Hepatocyte (in vitro differentiated cells): ENCODE measurements around the gene UNC45B. TPM values are rescaled to one million over a fixed set of nuclear protein-coding genes. Genes with fewer than 3 reads are reported as not detected.

ENCODE experiments used
- DNase-seq: peaks from one replicate; pipeline ENCODE4 v3.0.0-alpha.2; 2016; ENCODE audit warnings: low spot score
- H2AFZ ChIP-seq: fragments of 200-600 bp; sonication (generic); 2 replicates; pipeline ENCODE4 v1.6.0; 2016; ENCODE audit warnings: antibody characterized with exemption, mild to moderate bottlenecking
- H3K27ac ChIP-seq: fragments of 200-600 bp; sonication (generic); 2 replicates; pipeline ENCODE4 v1.5.1; 2016; ENCODE audit warnings: mild to moderate bottlenecking
- H3K27me3 ChIP-seq: fragments of 200-600 bp; sonication (generic); 2 replicates; pipeline ENCODE4 v1.6.1; 2016
- H3K36me3 ChIP-seq: fragments of 200-600 bp; sonication (generic); replicated peaks from 2 replicates; pipeline ENCODE4 v1.5.1; 2016; ENCODE audit warnings: low read depth; ENCODE audit not compliant: insufficient read depth
- H3K4me1 ChIP-seq: fragments of 200-600 bp; sonication (generic); 2 replicates; pipeline ENCODE4 v1.5.1; 2016; ENCODE audit warnings: mild to moderate bottlenecking, moderate library complexity; ENCODE audit not compliant: insufficient read depth
- H3K4me2 ChIP-seq: fragments of 200-600 bp; sonication (generic); 2 replicates; pipeline ENCODE4 v1.6.0; 2016
- H3K4me3 ChIP-seq: fragments of 200-600 bp; sonication (generic); 2 replicates; pipeline ENCODE4 v1.5.1; 2016; ENCODE audit warnings: mild to moderate bottlenecking
- H3K79me2 ChIP-seq: fragments of 200-600 bp; sonication (generic); 2 replicates; pipeline ENCODE4 v1.6.0; 2017; ENCODE audit warnings: mild to moderate bottlenecking
- H3K9me2 ChIP-seq: fragments of 200-600 bp; sonication (generic); replicated peaks from 2 replicates; pipeline ENCODE4 v1.6.0; 2017; ENCODE audit warnings: mild to moderate bottlenecking; ENCODE audit not compliant: insufficient read depth
- H3K9me3 ChIP-seq: fragments of 200-600 bp; sonication (generic); 2 replicates; pipeline ENCODE4 v1.5.1; 2016; ENCODE audit warnings: low read depth, mild to moderate bottlenecking
- H4K20me1 ChIP-seq: fragments of 200-600 bp; sonication (generic); 2 replicates; pipeline ENCODE4 v1.6.0; 2016; ENCODE audit warnings: mild to moderate bottlenecking; ENCODE audit not compliant: insufficient read depth, poor library complexity, severe bottlenecking
- EZH2 ChIP-seq: fragments of 200-600 bp; sonication (generic); IDR thresholded peaks from 2 replicates; pipeline ENCODE4 v1.6.1; 2016; ENCODE audit warnings: antibody characterized with exemption, mild to moderate bottlenecking, borderline replicate concordance
- EZH2phosphoT487 ChIP-seq: fragments of 200-600 bp; sonication (generic); IDR thresholded peaks from one replicate; pipeline ENCODE4 v1.6.1; 2018; ENCODE audit warnings: antibody characterized with exemption, mild to moderate bottlenecking, low read depth, moderate library complexity; ENCODE audit not compliant: unreplicated experiment, severe bottlenecking
- WGBS: methylation state at CpG from one replicate; pipeline ENCODE4 v1.1.6; 2016; ENCODE audit warnings: low lambda C conversion rate; ENCODE audit errors: missing lambda C conversion rate; 5-methylcytosine and 5-hydroxymethylcytosine counted together
- polyA plus RNA-seq: library from polyadenylated mRNA; unstranded; fragments of >200 nt; fragmentation: Nextera tagmentation; extraction: Ambion mirVana; gene quantifications from 2 replicates; pipeline ENCODE4 v1.2.1, GENCODE V29; 2016
- total RNA-seq: library from RNA; depleted of rRNA; stranded (reverse); fragments of >200 nt; gene quantifications from 2 replicates; pipeline ENCODE4 v1.2.3, GENCODE V29; 2014
- TF ChIP-seq, protein P1 (sequence below): fragments of 200-600 bp; sonication (generic); IDR thresholded peaks from 2 replicates; pipeline ENCODE4 v1.5.1; 2016; ENCODE audit warnings: antibody characterized with exemption, mild to moderate bottlenecking; ENCODE audit not compliant: poor library complexity

UNC45B gene
- total and polyA plus RNA-seq, 2 experiments from 2014 or later = not detected

DNA sequence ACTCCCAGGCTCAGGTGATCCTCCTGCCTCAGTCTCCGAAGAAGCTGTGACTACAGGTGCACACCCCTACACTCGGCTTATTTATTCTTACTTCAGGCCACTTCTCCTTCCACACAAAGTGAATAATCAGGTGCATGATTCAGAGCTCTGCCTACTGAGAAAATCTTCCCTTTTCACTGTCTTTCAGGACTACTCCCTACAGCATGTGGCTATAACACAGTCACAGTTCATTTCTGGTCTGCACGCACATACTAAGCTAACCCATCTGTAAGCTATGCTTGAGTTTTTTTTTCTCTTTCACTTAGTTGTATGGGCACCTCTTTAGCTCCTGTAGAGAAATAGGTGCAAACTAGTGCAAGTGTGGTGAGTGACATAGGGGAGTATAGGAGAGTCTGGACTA, 87.7 kb downstream of the UNC45B start:
- TF ChIP-seq, protein P1, sequence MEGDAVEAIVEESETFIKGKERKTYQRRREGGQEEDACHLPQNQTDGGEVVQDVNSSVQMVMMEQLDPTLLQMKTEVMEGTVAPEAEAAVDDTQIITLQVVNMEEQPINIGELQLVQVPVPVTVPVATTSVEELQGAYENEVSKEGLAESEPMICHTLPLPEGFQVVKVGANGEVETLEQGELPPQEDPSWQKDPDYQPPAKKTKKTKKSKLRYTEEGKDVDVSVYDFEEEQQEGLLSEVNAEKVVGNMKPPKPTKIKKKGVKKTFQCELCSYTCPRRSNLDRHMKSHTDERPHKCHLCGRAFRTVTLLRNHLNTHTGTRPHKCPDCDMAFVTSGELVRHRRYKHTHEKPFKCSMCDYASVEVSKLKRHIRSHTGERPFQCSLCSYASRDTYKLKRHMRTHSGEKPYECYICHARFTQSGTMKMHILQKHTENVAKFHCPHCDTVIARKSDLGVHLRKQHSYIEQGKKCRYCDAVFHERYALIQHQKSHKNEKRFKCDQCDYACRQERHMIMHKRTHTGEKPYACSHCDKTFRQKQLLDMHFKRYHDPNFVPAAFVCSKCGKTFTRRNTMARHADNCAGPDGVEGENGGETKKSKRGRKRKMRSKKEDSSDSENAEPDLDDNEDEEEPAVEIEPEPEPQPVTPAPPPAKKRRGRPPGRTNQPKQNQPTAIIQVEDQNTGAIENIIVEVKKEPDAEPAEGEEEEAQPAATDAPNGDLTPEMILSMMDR = no peak
- TF ChIP-seq EZH2 (no peak), EZH2phosphoT487 (no peak)
- H3K4me2 ChIP-seq = no peak overlapping the region
- no peaks in the 10 kb centered on the region for H3K4me1 ChIP-seq
- DNase-seq = no peak
- no peaks in the 10 kb centered on the region for H3K36me3 ChIP-seq
- no peak overlapping the region for H3K27ac ChIP-seq
- 97% methylated on average over 3 of the region's 3 CpGs for WGBS
- peaks cover 5% of the 10 kb centered on the region for H3K27me3 ChIP-seq
- no peaks in the 10 kb centered on the region for H3K9me3 ChIP-seq
- H4K20me1 ChIP-seq = no peaks in the 10 kb centered on the region
- H3K9me2 ChIP-seq = no peaks in the 10 kb centered on the region
- H2AFZ ChIP-seq = no peak overlapping the region
- H3K4me3 ChIP-seq = no peak overlapping the region
- no peaks in the 10 kb centered on the region for H3K79me2 ChIP-seq

DNA sequence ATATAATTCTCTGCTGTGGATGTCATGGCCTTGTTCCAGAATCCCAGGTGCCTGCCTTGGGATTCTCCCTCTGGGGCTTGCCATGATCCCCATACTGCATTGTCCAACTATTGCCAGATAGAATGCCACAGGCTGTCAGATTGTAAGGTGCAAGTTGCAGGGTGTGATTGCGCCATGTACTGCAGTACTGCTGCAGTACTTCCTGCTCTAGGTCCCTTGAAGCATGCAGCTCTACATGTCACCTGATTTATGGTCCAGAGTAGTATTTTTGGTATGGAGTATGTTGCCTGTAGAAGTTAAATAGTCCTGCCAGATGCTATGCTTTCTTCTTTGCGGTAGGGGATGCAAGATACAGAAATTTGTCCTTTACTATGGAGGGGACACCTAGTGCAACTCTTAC, 88.3 kb downstream of the UNC45B start:
- 93% methylated on average over 2 of the region's 2 CpGs for WGBS
- TF ChIP-seq EZH2phosphoT487 = no peak
- TF ChIP-seq, protein P1 = no peak
- TF ChIP-seq EZH2 = no peak
- no peak overlapping the region for H3K4me2 ChIP-seq
- peaks cover 5% of the 10 kb centered on the region for H3K27me3 ChIP-seq
- no peaks in the 10 kb centered on the region for H3K9me3 ChIP-seq
- H2AFZ ChIP-seq = no peak overlapping the region
- no peak for DNase-seq
- H3K4me3 ChIP-seq = no peak overlapping the region
- H3K79me2 ChIP-seq = no peaks in the 10 kb centered on the region
- no peak overlapping the region for H3K27ac ChIP-seq
- H3K4me1 ChIP-seq = no peaks in the 10 kb centered on the region
- H4K20me1 ChIP-seq = no peaks in the 10 kb centered on the region
- no peaks in the 10 kb centered on the region for H3K36me3 ChIP-seq
- no peaks in the 10 kb centered on the region for H3K9me2 ChIP-seq

DNA sequence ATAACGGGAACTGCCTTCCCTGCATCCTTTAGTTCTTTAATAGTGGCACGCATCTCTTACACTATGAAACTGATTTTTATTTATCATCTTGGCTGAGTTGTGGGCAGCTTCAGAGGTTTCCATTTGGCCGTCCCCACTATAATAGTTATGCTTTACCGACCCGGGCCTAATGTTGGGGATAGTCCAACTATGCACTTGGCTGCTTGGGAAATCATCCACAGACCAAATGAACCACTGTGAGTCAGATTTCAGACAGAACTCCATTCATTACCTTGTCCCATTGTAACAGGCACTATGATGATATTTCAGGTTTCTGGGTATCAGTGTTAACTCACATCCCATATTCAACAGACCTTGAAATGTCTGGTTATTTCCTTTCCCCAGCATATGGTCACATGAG, 89.2 kb downstream of the UNC45B start:
- H3K27me3 ChIP-seq = peaks cover under 1% of the 10 kb centered on the region
- no peak overlapping the region for H2AFZ ChIP-seq
- no peaks in the 10 kb centered on the region for H3K9me2 ChIP-seq
- DNase-seq = no peak
- H3K4me2 ChIP-seq = no peak overlapping the region
- TF ChIP-seq, protein P1 = no peak
- TF ChIP-seq EZH2phosphoT487 = no peak
- no peak for TF ChIP-seq EZH2
- H3K9me3 ChIP-seq = no peaks in the 10 kb centered on the region
- peaks cover 5% of the 10 kb centered on the region for H3K4me1 ChIP-seq
- H3K4me3 ChIP-seq = no peak overlapping the region
- WGBS = 89% methylated on average over 5 of the region's 5 CpGs
- no peaks in the 10 kb centered on the region for H3K36me3 ChIP-seq
- no peaks in the 10 kb centered on the region for H4K20me1 ChIP-seq
- no peaks in the 10 kb centered on the region for H3K79me2 ChIP-seq
- H3K27ac ChIP-seq = no peak overlapping the region

DNA sequence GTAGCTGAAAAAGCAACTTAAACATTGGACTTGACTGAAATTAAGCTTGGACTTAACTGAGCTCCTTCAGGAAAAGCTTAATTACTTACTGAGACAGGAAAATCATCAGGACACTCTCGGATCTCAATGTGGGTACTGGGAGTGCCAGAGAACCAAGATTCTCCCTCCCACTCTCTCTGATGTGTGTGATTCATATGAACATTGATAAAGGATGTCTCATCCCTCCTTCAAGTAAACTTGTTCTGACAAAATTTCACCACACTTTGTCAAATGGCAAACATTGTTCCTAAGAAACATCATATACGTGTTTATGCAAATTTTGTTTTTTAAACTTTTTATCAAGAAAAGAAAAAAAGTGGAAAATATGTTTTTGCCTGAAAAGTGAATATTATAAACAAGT, 91.2 kb downstream of the UNC45B start:
- Histone ChIP-seq H3K36me3 (no peaks in the 10 kb centered on the region), H3K27me3 (no peaks in the 10 kb centered on the region), H3K4me3 (no peak overlapping the region), H3K4me1 (peaks cover 7% of the 10 kb centered on the region), H3K27ac (no peak overlapping the region), H2AFZ (no peak overlapping the region), H3K4me2 (no peak overlapping the region), H3K9me2 (no peaks in the 10 kb centered on the region), H3K9me3 (no peaks in the 10 kb centered on the region), H3K79me2 (no peaks in the 10 kb centered on the region), H4K20me1 (no peaks in the 10 kb centered on the region)
- 78% methylated on average over 2 of the region's 2 CpGs for WGBS
- TF ChIP-seq EZH2 (no peak), EZH2phosphoT487 (no peak)
- TF ChIP-seq, protein P1 = no peak
- DNase-seq = no peak
